Measurements from ENCODE around the gene ARL16. TPM values are rescaled to one million over a fixed set of nuclear protein-coding genes. Genes with fewer than 3 reads are reported as not detected.
A peak's percentile ranks its signal among the peaks of the same experiment; 100 is the strongest.

Gene ARL16
- total RNA-seq, 1 experiment from 2014 or later: 49.8 TPM

DNA sequence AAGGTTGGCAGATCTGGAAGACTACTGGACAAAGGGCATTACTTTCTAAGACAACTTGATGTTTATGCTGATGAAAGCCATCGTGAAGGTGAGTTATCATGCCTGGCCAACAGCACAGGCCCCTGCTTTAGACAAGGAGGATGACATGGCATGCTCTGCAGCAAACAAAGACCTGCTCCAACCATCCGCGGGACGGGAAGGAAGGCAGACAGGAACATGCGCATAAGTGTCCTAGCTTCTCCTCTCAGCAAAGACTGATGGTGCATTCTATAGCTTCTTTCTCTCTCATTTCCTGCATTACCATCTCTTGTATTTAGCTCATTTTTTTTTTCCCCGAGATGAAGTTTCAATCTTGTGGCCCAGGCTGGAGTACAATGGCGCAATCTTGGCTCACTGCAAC lies 52.1 kb downstream of the ARL16 start:
- Histone ChIP-seq H3K4me1 (peaks cover 4% of the 10 kb centered on the region; the same call in 1 of the 2 replicates), H3K9me3 (no peaks in the 10 kb centered on the region), H3K27me3 (replicated peaks; ENCODE audit: control insufficient read depth, insufficient read depth, low read length) (no peaks in the 10 kb centered on the region), H3K4me3 (ENCODE audit: low read depth, low read length) (no peak overlapping the region), H3K36me3 (ENCODE audit: control insufficient read depth, insufficient read depth, low read length) (no peaks in the 10 kb centered on the region)
- H3K4me1 Mint-ChIP-seq (ENCODE audit: low read depth, unreplicated experiment): no peaks in the 10 kb centered on the region
- no peaks in the 10 kb centered on the region for H3K9me3 Mint-ChIP-seq (ENCODE audit: unreplicated experiment)
- TF ChIP-seq, protein P1, sequence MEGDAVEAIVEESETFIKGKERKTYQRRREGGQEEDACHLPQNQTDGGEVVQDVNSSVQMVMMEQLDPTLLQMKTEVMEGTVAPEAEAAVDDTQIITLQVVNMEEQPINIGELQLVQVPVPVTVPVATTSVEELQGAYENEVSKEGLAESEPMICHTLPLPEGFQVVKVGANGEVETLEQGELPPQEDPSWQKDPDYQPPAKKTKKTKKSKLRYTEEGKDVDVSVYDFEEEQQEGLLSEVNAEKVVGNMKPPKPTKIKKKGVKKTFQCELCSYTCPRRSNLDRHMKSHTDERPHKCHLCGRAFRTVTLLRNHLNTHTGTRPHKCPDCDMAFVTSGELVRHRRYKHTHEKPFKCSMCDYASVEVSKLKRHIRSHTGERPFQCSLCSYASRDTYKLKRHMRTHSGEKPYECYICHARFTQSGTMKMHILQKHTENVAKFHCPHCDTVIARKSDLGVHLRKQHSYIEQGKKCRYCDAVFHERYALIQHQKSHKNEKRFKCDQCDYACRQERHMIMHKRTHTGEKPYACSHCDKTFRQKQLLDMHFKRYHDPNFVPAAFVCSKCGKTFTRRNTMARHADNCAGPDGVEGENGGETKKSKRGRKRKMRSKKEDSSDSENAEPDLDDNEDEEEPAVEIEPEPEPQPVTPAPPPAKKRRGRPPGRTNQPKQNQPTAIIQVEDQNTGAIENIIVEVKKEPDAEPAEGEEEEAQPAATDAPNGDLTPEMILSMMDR (IDR thresholded peaks at IDR 0.05; ENCODE audit: insufficient read depth in 1 of 2, low read depth in 1 of 2, low read length in 1 of 2, severe bottlenecking in 1 of 2, unreplicated experiment in 1 of 2): no peak
- POLR2A ChIA-PET: no interaction called here
- H3K27me3 Mint-ChIP-seq (ENCODE audit: insufficient read depth, unreplicated experiment): no peaks in the 10 kb centered on the region
- no peak for DNase-seq
- intact Hi-C loops (cut with micrococcal nuclease; ENCODE audit: unreplicated experiment): no loop called here
- H3K4me3 Mint-ChIP-seq (ENCODE audit: unreplicated experiment): no peak overlapping the region
- CTCF ChIA-PET: interaction anchor here (0.7 kb wide), 1 partner anchor 62 kb away, joined by 3 read pairs; no protein-coding TSS in a partner anchor
- H3K36me3 Mint-ChIP-seq (ENCODE audit: insufficient read depth, unreplicated experiment): peaks cover 77% of the 10 kb centered on the region
- no TSS peak for BruUV-seq (replicated peaks)
- peak overlapping the region; percentile 22 for H3K27ac Mint-ChIP-seq (ENCODE audit: unreplicated experiment)

Small RNAs within 50 kb of the gene (microRNA-seq; reads per million reads assigned to microRNA genes)
- 0.74 reads per million for gene MIR6786

Other genes with a start within 250 kb of the ARL16 start
- gene ACTG1, start 171.0 kb downstream of the ARL16 start, total RNA-seq (2022): 1,436 and 1,933 TPM in 2 replicates
- 2.1 and 2.9 TPM in 2 replicates for gene FSCN2, start 155.4 kb downstream of the ARL16 start, total RNA-seq (2022)
- gene FAAP100, start 131.4 kb downstream of the ARL16 start, total RNA-seq (2022): 38.5 and 42.2 TPM in 2 replicates
- 119 and 139 TPM in 2 replicates for gene NPLOC4, start 46.7 kb downstream of the ARL16 start, total RNA-seq (2022)
- gene TSPAN10, start 46.6 kb downstream of the ARL16 start, total RNA-seq (2022): 4.0 and 4.1 TPM in 2 replicates
- not detected in 2 replicates for gene PDE6G, start 27.3 kb downstream of the ARL16 start, total RNA-seq (2022)
- gene OXLD1, start 17.2 kb downstream of the ARL16 start, total RNA-seq (2022): 32.4 and 37.0 TPM in 2 replicates
- 49.0 and 50.5 TPM in 2 replicates for gene CCDC137, start 17.1 kb downstream of the ARL16 start, total RNA-seq (2022)
- 176 and 178 TPM in 2 replicates for gene HGS, start 214 bp upstream of the ARL16 start, total RNA-seq (2022)
- 164 and 176 TPM in 2 replicates for gene MRPL12, start 19.6 kb upstream of the ARL16 start, total RNA-seq (2022)
- gene SLC25A10, start 28.5 kb upstream of the ARL16 start, total RNA-seq (2022): 49.5 and 54.8 TPM in 2 replicates
- 0.91 and 1.0 TPM in 2 replicates for gene GCGR, start 120.4 kb upstream of the ARL16 start, total RNA-seq (2022)
- 59.7 and 60.0 TPM in 2 replicates for gene MCRIP1, start 149.5 kb upstream of the ARL16 start, total RNA-seq (2022)
- 0.93 TPM in 1 of 2 replicates, not detected in the other for gene PPP1R27, start 151.3 kb upstream of the ARL16 start, total RNA-seq (2022)
- 895 and 958 TPM in 2 replicates for gene P4HB, start 176.7 kb upstream of the ARL16 start, total RNA-seq (2022)
- 253 and 292 TPM in 2 replicates for gene ARHGDIA, start 187.5 kb upstream of the ARL16 start, total RNA-seq (2022)
- gene ALYREF, start 207.8 kb upstream of the ARL16 start, total RNA-seq (2022): 248 and 252 TPM in 2 replicates
- 133 and 140 TPM in 2 replicates for gene ANAPC11, start 207.9 kb upstream of the ARL16 start, total RNA-seq (2022)
- 0.37 and 0.68 TPM in 2 replicates for gene NPB, start 218.4 kb upstream of the ARL16 start, total RNA-seq (2022)
- gene PCYT2, start 227.6 kb upstream of the ARL16 start, total RNA-seq (2022): 125 and 151 TPM in 2 replicates
- gene SIRT7, start 234.4 kb upstream of the ARL16 start, total RNA-seq (2022): 55.6 and 57.4 TPM in 2 replicates
- 28.9 and 29.1 TPM in 2 replicates for gene MAFG, start 243.9 kb upstream of the ARL16 start, total RNA-seq (2022)